Left renal pelvis (tissue), 4 donors: ENCODE data around the gene XRCC4. TPM values are rescaled to one million over a fixed set of nuclear protein-coding genes. Genes with fewer than 3 reads are reported as not detected.

Experiments used
- DNase-seq, 4 donors: peaks; one replicate each; pipeline ENCODE4 v3.0.0-alpha.2; 2013; ENCODE audit warnings: low read depth in 4 of 4, low spot score in 3 of 4
- polyA plus RNA-seq, 4 donors: library from polyadenylated mRNA; unstranded; fragments of 120-200 nt; gene quantifications; one replicate each; pipeline ENCODE4 v1.2.1, GENCODE V29; 2013; ENCODE audit not compliant: insufficient read length in 4 of 4

XRCC4 gene
- polyA plus RNA-seq, 4 donors: 7.0 to 15.1 (median 12.3) TPM

GRCh38 chr5:83169571-83170337 lies 92.4 kb downstream of the XRCC4 start:
- DNase-seq: no peak

GRCh38 chr5:83172011-83172410 lies 94.7 kb downstream of the XRCC4 start:
- no peak for DNase-seq

- no peak for DNase-seq
Observed at GRCh38 chr5:83172655-83173054, 95.3 kb downstream of the XRCC4 start.

GRCh38 chr5:83173826-83174225 lies 96.5 kb downstream of the XRCC4 start:
- no peak for DNase-seq

GRCh38 chr5:83177803-83178202 lies 100.5 kb downstream of the XRCC4 start:
- no peak for DNase-seq

- DNase-seq: no peak
Observed at GRCh38 chr5:83179966-83180365, 102.6 kb downstream of the XRCC4 start.

- no peak for DNase-seq
Observed at GRCh38 chr5:83184534-83184933, 107.2 kb downstream of the XRCC4 start.

GRCh38 chr5:83192947-83193346 lies 115.6 kb downstream of the XRCC4 start:
- DNase-seq: no peak

- DNase-seq: no peak
Observed at GRCh38 chr5:83197326-83197967, 120.1 kb downstream of the XRCC4 start.

- peak; percentile 14 to 30 (median 24) for DNase-seq
Observed at GRCh38 chr5:83199126-83199525, 121.8 kb downstream of the XRCC4 start.

GRCh38 chr5:83204651-83205050 lies 127.3 kb downstream of the XRCC4 start:
- no peak for DNase-seq

- no peak for DNase-seq
Observed at GRCh38 chr5:83209963-83210362, 132.6 kb downstream of the XRCC4 start.

GRCh38 chr5:83219077-83219476 lies 141.7 kb downstream of the XRCC4 start:
- DNase-seq: no peak

- no peak for DNase-seq
Observed at GRCh38 chr5:83219495-83219894, 142.1 kb downstream of the XRCC4 start.

- no peak for DNase-seq
Observed at GRCh38 chr5:83220331-83220730, 143.0 kb downstream of the XRCC4 start.

GRCh38 chr5:83222906-83223305 lies 145.6 kb downstream of the XRCC4 start:
- no peak for DNase-seq

- DNase-seq: no peak
Observed at GRCh38 chr5:83227611-83228010, 150.3 kb downstream of the XRCC4 start.

GRCh38 chr5:83230511-83230910 lies 153.2 kb downstream of the XRCC4 start:
- DNase-seq: no peak

GRCh38 chr5:83244516-83244915 lies 167.2 kb downstream of the XRCC4 start:
- DNase-seq: no peak

- DNase-seq: no peak
Observed at GRCh38 chr5:83245037-83245436, 167.7 kb downstream of the XRCC4 start.

GRCh38 chr5:83246071-83246470 lies 168.7 kb downstream of the XRCC4 start:
- no peak for DNase-seq

GRCh38 chr5:83249156-83249555 lies 171.8 kb downstream of the XRCC4 start:
- no peak for DNase-seq
